Measurements from ENCODE around the gene HIVEP1.

Gene HIVEP1

GRCh38 chr6:12048609-12049008 is 36.5 kb downstream of the HIVEP1 start:
- DNase-seq (ENCODE audit: low read depth, low spot score): no peak

- no peak for DNase-seq (ENCODE audit: low read depth, low spot score)
Measured at GRCh38 chr6:12049165-12049564, 37.1 kb downstream of the HIVEP1 start.

GRCh38 chr6:12051861-12052368 is 39.8 kb downstream of the HIVEP1 start:
- no peak for DNase-seq (ENCODE audit: low read depth, low spot score)

GRCh38 chr6:12058172-12058961 is 46.3 kb downstream of the HIVEP1 start:
- no peak for DNase-seq (ENCODE audit: low read depth, low spot score)

GRCh38 chr6:12060780-12061609 is 48.9 kb downstream of the HIVEP1 start:
- DNase-seq (ENCODE audit: low read depth, low spot score): no peak

- DNase-seq (ENCODE audit: low read depth, low spot score): no peak
Measured at GRCh38 chr6:12062605-12063004, 50.5 kb downstream of the HIVEP1 start.

- DNase-seq (ENCODE audit: low read depth, low spot score): no peak
Measured at GRCh38 chr6:12064131-12064530, 52.0 kb downstream of the HIVEP1 start.

- no peak for DNase-seq (ENCODE audit: low read depth, low spot score)
Measured at GRCh38 chr6:12064538-12065071, 52.5 kb downstream of the HIVEP1 start.

- no peak for DNase-seq (ENCODE audit: low read depth, low spot score)
Measured at GRCh38 chr6:12065321-12066140, 53.4 kb downstream of the HIVEP1 start.

- no peak for DNase-seq (ENCODE audit: low read depth, low spot score)
Measured at GRCh38 chr6:12066297-12066696, 54.2 kb downstream of the HIVEP1 start.

GRCh38 chr6:12068899-12069557 is 56.9 kb downstream of the HIVEP1 start:
- DNase-seq (ENCODE audit: low read depth, low spot score): no peak

- no peak for DNase-seq (ENCODE audit: low read depth, low spot score)
Measured at GRCh38 chr6:12069891-12070529, 57.9 kb downstream of the HIVEP1 start.

GRCh38 chr6:12071064-12071615 is 59.0 kb downstream of the HIVEP1 start:
- no peak for DNase-seq (ENCODE audit: low read depth, low spot score)

GRCh38 chr6:12075067-12075563 is 63.0 kb downstream of the HIVEP1 start:
- DNase-seq (ENCODE audit: low read depth, low spot score): no peak

GRCh38 chr6:12077021-12077710 is 65.1 kb downstream of the HIVEP1 start:
- DNase-seq (ENCODE audit: low read depth, low spot score): no peak

- no peak for DNase-seq (ENCODE audit: low read depth, low spot score)
Measured at GRCh38 chr6:12078014-12078413, 65.9 kb downstream of the HIVEP1 start.

GRCh38 chr6:12081771-12082170 is 69.7 kb downstream of the HIVEP1 start:
- no peak for DNase-seq (ENCODE audit: low read depth, low spot score)

GRCh38 chr6:12082368-12082767 is 70.3 kb downstream of the HIVEP1 start:
- DNase-seq (ENCODE audit: low read depth, low spot score): no peak

- no peak for DNase-seq (ENCODE audit: low read depth, low spot score)
Measured at GRCh38 chr6:12083302-12083701, 71.2 kb downstream of the HIVEP1 start.

All from brain pericyte (primary cell).